SK-N-DZ (cell line): ENCODE results near the gene GMDS.

Source experiments
- DNase-seq: peaks from one replicate; pipeline ENCODE4 v3.0.0-alpha.2; 2015; ENCODE audit warnings: low spot score

GMDS gene

GRCh38 chr6:2035826-2036709 lies 209.3 kb downstream of the GMDS start:
- DNase-seq = no peak

- DNase-seq = no peak
Observed at GRCh38 chr6:2035046-2035445, 210.4 kb downstream of the GMDS start.

GRCh38 chr6:2034256-2034655 lies 211.1 kb downstream of the GMDS start:
- no peak for DNase-seq

- DNase-seq = no peak
Observed at GRCh38 chr6:2033544-2033943, 211.9 kb downstream of the GMDS start.

- no peak for DNase-seq
Observed at GRCh38 chr6:2030682-2031244, 214.6 kb downstream of the GMDS start.

- DNase-seq = no peak
Observed at GRCh38 chr6:2029952-2030351, 215.5 kb downstream of the GMDS start.

GRCh38 chr6:2029130-2029794 lies 216.1 kb downstream of the GMDS start:
- no peak for DNase-seq

- no peak for DNase-seq
Observed at GRCh38 chr6:2028457-2029038, 216.9 kb downstream of the GMDS start.

GRCh38 chr6:2026133-2026532 lies 219.3 kb downstream of the GMDS start:
- DNase-seq = no peak

GRCh38 chr6:2021713-2022125 lies 223.7 kb downstream of the GMDS start:
- DNase-seq = no peak

- no peak for DNase-seq
Observed at GRCh38 chr6:2020909-2021308, 224.5 kb downstream of the GMDS start.

GRCh38 chr6:2019051-2019450 lies 226.4 kb downstream of the GMDS start:
- no peak for DNase-seq

- no peak for DNase-seq
Observed at GRCh38 chr6:2016040-2016439, 229.4 kb downstream of the GMDS start.

GRCh38 chr6:2008383-2008976 lies 236.9 kb downstream of the GMDS start:
- DNase-seq = no peak

GRCh38 chr6:2007165-2007564 lies 238.2 kb downstream of the GMDS start:
- no peak for DNase-seq

- DNase-seq = no peak
Observed at GRCh38 chr6:2004888-2005287, 240.5 kb downstream of the GMDS start.

- no peak for DNase-seq
Observed at GRCh38 chr6:2000962-2001361, 244.4 kb downstream of the GMDS start.

GRCh38 chr6:1997702-1998101 lies 247.7 kb downstream of the GMDS start:
- DNase-seq = no peak

GRCh38 chr6:1995636-1996035 lies 249.8 kb downstream of the GMDS start:
- no peak for DNase-seq

- no peak for DNase-seq
Observed at GRCh38 chr6:1993042-1993441, 252.4 kb downstream of the GMDS start.

GRCh38 chr6:1991332-1991878 lies 254.0 kb downstream of the GMDS start:
- no peak for DNase-seq

- no peak for DNase-seq
Observed at GRCh38 chr6:1988843-1989242, 256.6 kb downstream of the GMDS start.
